Measurements from ENCODE around the gene LRRC41. TPM values are rescaled to one million over a fixed set of nuclear protein-coding genes. Genes with fewer than 3 reads are reported as not detected.

LRRC41 gene
- total RNA-seq, 4 donors from 2014 or later = 26.8 to 87.2 (median 60.3) TPM

GRCh38 chr1:46343705-46344104, 40.3 kb upstream of the LRRC41 start:
- TF ChIP-seq POLR2A (IDR thresholded peaks at IDR 0.05) (no peak), CTCF (IDR thresholded peaks at IDR 0.05) (no peak)

GRCh38 chr1:46343351-46343695, 39.9 kb upstream of the LRRC41 start:
- Histone ChIP-seq H3K27me3 (no peaks in the 10 kb centered on the region), H3K9me3 (no peaks in the 10 kb centered on the region), H3K4me3 (no peak overlapping the region), H3K36me3 (no peaks in the 10 kb centered on the region), H3K27ac (no peak overlapping the region), H3K4me1 (no peaks in the 10 kb centered on the region)
- TF ChIP-seq CTCF (IDR thresholded peaks at IDR 0.05) = no peak
- no peak for TF ChIP-seq POLR2A (IDR thresholded peaks at IDR 0.05)
- intact Hi-C loops (cut with DNase I; ENCODE audit: low total_unique reads) = no loop called here
- no peak for DNase-seq

More at GRCh38 chr1:46343705-46344104, 40.3 kb upstream of the LRRC41 start:
- no peaks in the 10 kb centered on the region for H3K9me3 ChIP-seq
- no peak overlapping the region for H3K4me3 ChIP-seq
- no peaks in the 10 kb centered on the region for H3K4me1 ChIP-seq
- H3K36me3 ChIP-seq = no peaks in the 10 kb centered on the region
- no peak overlapping the region for H3K27ac ChIP-seq
- no peak for DNase-seq
- intact Hi-C loops (cut with DNase I; ENCODE audit: low total_unique reads) = no loop called here
- H3K27me3 ChIP-seq = no peaks in the 10 kb centered on the region

- Histone ChIP-seq H3K4me3 (no peak overlapping the region), H3K4me1 (no peaks in the 10 kb centered on the region), H3K27ac (no peak overlapping the region), H3K27me3 (no peaks in the 10 kb centered on the region), H3K9me3 (no peaks in the 10 kb centered on the region), H3K36me3 (no peaks in the 10 kb centered on the region)
- intact Hi-C loops (cut with DNase I; ENCODE audit: low total_unique reads) = no loop called here
- no peak for TF ChIP-seq CTCF (IDR thresholded peaks at IDR 0.05)
- no peak for TF ChIP-seq POLR2A (IDR thresholded peaks at IDR 0.05)
- DNase-seq = no peak
Measured at GRCh38 chr1:46342677-46343350, 39.4 kb upstream of the LRRC41 start.

GRCh38 chr1:46342084-46342656, 38.8 kb upstream of the LRRC41 start:
- H3K4me1 ChIP-seq = no peaks in the 10 kb centered on the region
- TF ChIP-seq CTCF (IDR thresholded peaks at IDR 0.05) = no peak
- no peak for TF ChIP-seq POLR2A (IDR thresholded peaks at IDR 0.05)
- H3K9me3 ChIP-seq = no peaks in the 10 kb centered on the region
- peak overlapping the region; percentile 91 to 97 for H3K27ac ChIP-seq
- no peak for DNase-seq
- no peak overlapping the region for H3K4me3 ChIP-seq
- H3K36me3 ChIP-seq = no peaks in the 10 kb centered on the region
- intact Hi-C loops (cut with DNase I; ENCODE audit: low total_unique reads) = no loop called here
- no peaks in the 10 kb centered on the region for H3K27me3 ChIP-seq

- H3K4me1 ChIP-seq = no peaks in the 10 kb centered on the region
- intact Hi-C loops (cut with DNase I; ENCODE audit: low total_unique reads) = no loop called here
- no peak for TF ChIP-seq CTCF (IDR thresholded peaks at IDR 0.05)
- no peak for TF ChIP-seq POLR2A (IDR thresholded peaks at IDR 0.05)
- no peaks in the 10 kb centered on the region for H3K9me3 ChIP-seq
- H3K27ac ChIP-seq = peak overlapping the region; percentile 91 to 97
- H3K27me3 ChIP-seq = no peaks in the 10 kb centered on the region
- H3K36me3 ChIP-seq = no peaks in the 10 kb centered on the region
- peak overlapping the region; percentile 47 to 87 for H3K4me3 ChIP-seq
- DNase-seq = peak; percentile 21 to 31
Measured at GRCh38 chr1:46341222-46342083, 38.0 kb upstream of the LRRC41 start.

Measured in uterus (tissue), 4 donors.